GM23338 (cell line): ENCODE results near the gene ADAMTSL4. TPM values are rescaled to one million over a fixed set of nuclear protein-coding genes. Genes with fewer than 3 reads are reported as not detected.

Experiments used
- ATAC-seq: fragments of 200-7000 bp; cut with Tn5 transposase; 3 replicates; pipeline ENCODE4 v1.9.1; 2020
- DNase-seq: peaks from one replicate; pipeline ENCODE4 v3.0.0-alpha.2; 2015; ENCODE audit warnings: low spot score
- H2AFZ ChIP-seq: fragments of 200-600 bp; sonication (generic); 2 replicates; pipeline ENCODE4 v1.8.0; 2016; ENCODE audit warnings: antibody characterized with exemption, mild to moderate bottlenecking, moderate library complexity
- H3F3A ChIP-seq: fragments of 200-600 bp; sonication (generic); replicated peaks from 2 replicates; pipeline ENCODE4 v1.8.0; 2017; ENCODE audit warnings: antibody characterized with exemption, mixed run types, low read depth
- H3K27ac ChIP-seq: fragments of 200-600 bp; sonication (generic); 2 replicates; pipeline ENCODE4 v1.6.1; 2016; ENCODE audit warnings: low read depth
- H3K27me3 ChIP-seq: fragments of 200-600 bp; sonication (generic); 2 replicates; pipeline ENCODE4 v1.8.0; 2016; ENCODE audit warnings: mild to moderate bottlenecking, mixed run types, moderate library complexity; ENCODE audit not compliant: insufficient read depth
- H3K36me3 ChIP-seq: fragments of 200-600 bp; sonication (generic); 2 replicates; pipeline ENCODE4 v1.8.0; 2016; ENCODE audit warnings: mild to moderate bottlenecking; ENCODE audit not compliant: insufficient read depth
- H3K4me1 ChIP-seq: fragments of 200-600 bp; sonication (generic); 2 replicates; pipeline ENCODE4 v1.8.0; 2016; ENCODE audit warnings: mild to moderate bottlenecking, moderate library complexity; ENCODE audit not compliant: insufficient read depth
- H3K4me2 ChIP-seq: fragments of 200-600 bp; sonication (generic); 2 replicates; pipeline ENCODE4 v1.7.1; 2017; ENCODE audit warnings: mixed run types
- H3K4me3 ChIP-seq: fragments of 200-600 bp; sonication (generic); 2 replicates; pipeline ENCODE4 v1.6.1; 2016; ENCODE audit warnings: mixed run types
- H3K79me2 ChIP-seq: fragments of 200-600 bp; sonication (generic); replicated peaks from 2 replicates; pipeline ENCODE4 v1.8.0; 2017; ENCODE audit warnings: mild to moderate bottlenecking; ENCODE audit not compliant: insufficient read depth
- H3K9me2 ChIP-seq: fragments of 200-600 bp; sonication (generic); 2 replicates; pipeline ENCODE4 v1.8.0; 2017; ENCODE audit not compliant: insufficient read depth
- H4K20me1 ChIP-seq: fragments of 200-600 bp; sonication (generic); replicated peaks from 2 replicates; pipeline ENCODE4 v1.8.0; 2017; ENCODE audit warnings: mild to moderate bottlenecking; ENCODE audit not compliant: insufficient read depth
- H3K27ac Mint-ChIP-seq: 2 replicates; pipeline ENCODE4 v1.8.0; 2020; ENCODE audit warnings: inconsistent platforms, mild to moderate bottlenecking, moderate library complexity, mixed read lengths
- H3K27me3 Mint-ChIP-seq: 3 replicates; pipeline ENCODE4 v1.8.0; 2022; ENCODE audit warnings: low read depth, mild to moderate bottlenecking, moderate library complexity, mixed read lengths, inconsistent platforms; ENCODE audit not compliant: insufficient read depth, poor library complexity
- H3K36me3 Mint-ChIP-seq: 3 replicates; pipeline ENCODE4 v1.8.0; 2021; ENCODE audit warnings: low read depth, mild to moderate bottlenecking, inconsistent platforms, moderate library complexity, mixed read lengths
- H3K4me1 Mint-ChIP-seq: 3 replicates; pipeline ENCODE4 v1.8.0; 2020; ENCODE audit warnings: mild to moderate bottlenecking, inconsistent platforms, mixed read lengths
- H3K4me3 Mint-ChIP-seq: 3 replicates; pipeline ENCODE4 v1.8.0; 2021; ENCODE audit warnings: moderate library complexity, mild to moderate bottlenecking, inconsistent platforms, mixed read lengths
- H3K9me3 Mint-ChIP-seq: 3 replicates; pipeline ENCODE4 v1.8.0; 2020; ENCODE audit warnings: moderate library complexity, mild to moderate bottlenecking, inconsistent platforms, mixed read lengths
- CREB1 ChIP-seq: fragments of 250-450 bp; sonication (Bioruptor Pico); IDR thresholded peaks from 2 replicates; pipeline ENCODE4 v1.5.0; 2020; ENCODE audit warnings: low read depth, mild to moderate bottlenecking, moderate library complexity
- EZH2 ChIP-seq: fragments of 200-600 bp; sonication (generic); IDR thresholded peaks from one replicate; pipeline ENCODE4 v1.8.0; 2017; ENCODE audit warnings: antibody characterized with exemption, mild to moderate bottlenecking, low read depth; ENCODE audit not compliant: unreplicated experiment
- JUNB ChIP-seq: IDR thresholded peaks from one replicate; pipeline ENCODE4 v1.6.1; 2016; ENCODE audit warnings: antibody characterized with exemption; ENCODE audit not compliant: unreplicated experiment
- NANOG ChIP-seq: IDR thresholded peaks from 2 replicates; pipeline ENCODE4 v1.6.1; 2016; ENCODE audit warnings: antibody characterized with exemption, borderline replicate concordance
- POLR2AphosphoS5 ChIP-seq: IDR thresholded peaks from 2 replicates; pipeline ENCODE4 v1.6.1; 2016; ENCODE audit warnings: antibody characterized with exemption, low read depth
- STAT1 ChIP-seq: IDR thresholded peaks from one replicate; pipeline ENCODE4 v1.6.1; 2016; ENCODE audit warnings: antibody characterized with exemption; ENCODE audit not compliant: unreplicated experiment
- ZNF114 ChIP-seq: fragments of 250-450 bp; sonication (Bioruptor Pico); IDR thresholded peaks from 2 replicates; pipeline ENCODE4 v1.5.0; 2020; ENCODE audit warnings: mild to moderate bottlenecking, moderate library complexity
- polyA plus RNA-seq: library from polyadenylated mRNA; unstranded; fragments of >200 nt; fragmentation: Nextera tagmentation; extraction: Ambion mirVana; gene quantifications from 2 replicates; pipeline ENCODE4 v1.2.1, GENCODE V29; 2016
- total RNA-seq: library from RNA; depleted of rRNA; stranded (reverse); fragments of >200 nt; shearing (Covaris generic); gene quantifications from 2 replicates; pipeline ENCODE4 v1.2.3, GENCODE V29; 2014
- TF ChIP-seq, protein P1 (sequence below): IDR thresholded peaks from 2 replicates; pipeline ENCODE4 v1.6.1; 2016; ENCODE audit warnings: antibody characterized with exemption
- TF ChIP-seq, protein P2 (sequence below), 2 experiments: fragments of 200-600 bp in 1 of 2; sonication (generic) in 1 of 2; conservative IDR thresholded peaks; 2 replicates each; pipeline versions ENCODE4 v1.5.1 to v1.6.1; 2016 to 2017; ENCODE audit warnings: antibody characterized with exemption in 2 of 2, low read depth in 2 of 2, mild to moderate bottlenecking in 2 of 2, moderate library complexity in 1 of 2
- TF ChIP-seq, protein P3 (sequence below): IDR thresholded peaks from one replicate; pipeline ENCODE4 v1.6.1; 2018; ENCODE audit warnings: antibody characterized with exemption; ENCODE audit not compliant: unreplicated experiment

The ADAMTSL4 gene
- total and polyA plus RNA-seq, 2 experiments from 2014 or later = 5.3 to 5.8 TPM

DNA sequence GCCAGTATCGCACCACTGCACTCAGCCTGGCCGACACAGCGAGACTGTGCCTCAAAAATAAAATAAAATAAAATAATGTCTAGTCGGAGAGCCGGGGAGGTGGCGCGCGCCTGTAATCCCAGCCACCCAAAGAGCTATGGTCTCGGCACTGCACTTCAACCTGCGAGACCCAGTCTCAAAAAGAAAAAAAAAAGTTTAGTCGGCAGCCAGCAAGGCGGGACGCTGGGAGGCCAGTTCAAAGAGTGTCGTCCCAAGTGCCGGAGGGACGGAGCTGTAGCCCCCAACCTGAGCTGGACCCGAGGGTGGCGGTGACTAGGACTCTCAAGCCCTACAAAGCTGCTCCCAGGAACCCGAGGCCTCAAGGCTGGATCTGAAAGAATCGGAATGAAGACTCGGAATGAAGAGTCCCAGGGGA lies 34.3 kb upstream of the ADAMTSL4 start (continued):
- TF ChIP-seq, protein P1, sequence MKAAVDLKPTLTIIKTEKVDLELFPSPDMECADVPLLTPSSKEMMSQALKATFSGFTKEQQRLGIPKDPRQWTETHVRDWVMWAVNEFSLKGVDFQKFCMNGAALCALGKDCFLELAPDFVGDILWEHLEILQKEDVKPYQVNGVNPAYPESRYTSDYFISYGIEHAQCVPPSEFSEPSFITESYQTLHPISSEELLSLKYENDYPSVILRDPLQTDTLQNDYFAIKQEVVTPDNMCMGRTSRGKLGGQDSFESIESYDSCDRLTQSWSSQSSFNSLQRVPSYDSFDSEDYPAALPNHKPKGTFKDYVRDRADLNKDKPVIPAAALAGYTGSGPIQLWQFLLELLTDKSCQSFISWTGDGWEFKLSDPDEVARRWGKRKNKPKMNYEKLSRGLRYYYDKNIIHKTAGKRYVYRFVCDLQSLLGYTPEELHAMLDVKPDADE = no peak
- no peak for TF ChIP-seq ZNF114

DNA sequence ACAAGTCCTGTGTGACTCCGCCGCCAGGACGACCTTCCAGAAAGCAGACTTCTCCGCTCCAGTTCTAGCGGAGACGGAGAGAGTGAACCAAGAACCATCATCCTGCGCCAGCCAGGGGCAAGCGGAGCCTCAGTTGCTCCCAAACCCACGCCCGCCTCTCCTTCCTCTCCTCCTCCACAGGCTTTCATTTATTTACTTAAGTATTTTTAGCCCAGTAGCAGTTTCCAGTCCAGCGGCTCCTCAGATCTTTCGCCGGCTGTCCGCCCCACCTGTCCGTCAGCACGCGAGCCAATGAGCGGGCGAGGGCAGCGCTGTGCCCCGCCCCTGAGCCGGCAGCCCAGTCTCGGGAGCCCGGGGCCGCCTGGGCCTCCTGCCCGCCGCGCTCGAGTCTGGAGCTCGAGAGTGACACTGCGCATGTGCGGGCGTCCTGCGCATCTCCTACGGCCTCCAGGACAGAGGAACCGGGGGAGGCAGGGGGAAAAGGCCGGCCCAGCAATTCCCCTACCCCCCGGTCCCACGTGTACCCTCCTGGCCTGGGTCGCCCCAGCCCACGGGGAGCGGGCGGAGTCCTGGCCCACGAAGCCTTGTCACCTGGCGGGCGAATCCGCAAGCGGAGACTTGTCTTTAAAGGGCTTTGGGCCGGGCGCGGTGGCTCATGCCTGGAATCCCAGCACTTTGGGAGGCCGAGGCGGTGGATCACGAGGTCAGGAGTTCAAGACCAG lies 33.7 kb upstream of the ADAMTSL4 start, which contains the start of gene FALEC:
FALEC (plus strand) TSS at position 425 of the 722 bp plus-strand sequence.
- Histone ChIP-seq H3K9me2 (no peaks in the 10 kb centered on the region), H3K27ac (peak within 1 kb of the TSS; percentile 46), H4K20me1 (no peaks in the 10 kb centered on the region), H3K36me3 (no peaks in the 10 kb centered on the region), H3K27me3 (no peaks in the 10 kb centered on the region), H3K79me2 (no peaks in the 10 kb centered on the region), H3K4me2 (peak within 1 kb of the TSS; percentile 91), H3K4me1 (peaks cover 7% of the 10 kb centered on the region; the same call in 1 of the 2 replicates), H3K4me3 (peak within 1 kb of the TSS; percentile 81), H2AFZ (peak within 1 kb of the TSS; percentile 93), H3F3A (0 out of 2 replicates have a peak, but pooled peaks cover 17% of the 10 kb centered on the region)
- H3K4me3 Mint-ChIP-seq = peak within 1 kb of the TSS; percentile 91
- DNase-seq = peak; percentile 98
- H3K27me3 Mint-ChIP-seq = peaks cover 20% of the 10 kb centered on the region
- H3K4me1 Mint-ChIP-seq = peaks cover 8% of the 10 kb centered on the region
- no peaks in the 10 kb centered on the region; the same call in 2 of the 3 replicates for H3K9me3 Mint-ChIP-seq
- ATAC-seq = peak; percentile 96
- peaks cover 6% of the 10 kb centered on the region; the same call in 1 of the 3 replicates for H3K36me3 Mint-ChIP-seq
- H3K27ac Mint-ChIP-seq = peak within 1 kb of the TSS; percentile 91
- TF ChIP-seq STAT1 (no peak), POLR2AphosphoS5 (peak; percentile 65), JUNB (no peak), EZH2 (no peak), CREB1 (CRISPR knock-in tag) (peak; percentile 36; the same call in 1 of the 2 replicates), NANOG (no peak)
- TF ChIP-seq, protein P2, sequence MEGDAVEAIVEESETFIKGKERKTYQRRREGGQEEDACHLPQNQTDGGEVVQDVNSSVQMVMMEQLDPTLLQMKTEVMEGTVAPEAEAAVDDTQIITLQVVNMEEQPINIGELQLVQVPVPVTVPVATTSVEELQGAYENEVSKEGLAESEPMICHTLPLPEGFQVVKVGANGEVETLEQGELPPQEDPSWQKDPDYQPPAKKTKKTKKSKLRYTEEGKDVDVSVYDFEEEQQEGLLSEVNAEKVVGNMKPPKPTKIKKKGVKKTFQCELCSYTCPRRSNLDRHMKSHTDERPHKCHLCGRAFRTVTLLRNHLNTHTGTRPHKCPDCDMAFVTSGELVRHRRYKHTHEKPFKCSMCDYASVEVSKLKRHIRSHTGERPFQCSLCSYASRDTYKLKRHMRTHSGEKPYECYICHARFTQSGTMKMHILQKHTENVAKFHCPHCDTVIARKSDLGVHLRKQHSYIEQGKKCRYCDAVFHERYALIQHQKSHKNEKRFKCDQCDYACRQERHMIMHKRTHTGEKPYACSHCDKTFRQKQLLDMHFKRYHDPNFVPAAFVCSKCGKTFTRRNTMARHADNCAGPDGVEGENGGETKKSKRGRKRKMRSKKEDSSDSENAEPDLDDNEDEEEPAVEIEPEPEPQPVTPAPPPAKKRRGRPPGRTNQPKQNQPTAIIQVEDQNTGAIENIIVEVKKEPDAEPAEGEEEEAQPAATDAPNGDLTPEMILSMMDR (conservative IDR thresholded peaks at IDR 0.05; ENCODE audit: low read depth in 2 of 2) = no peak
- TF ChIP-seq, protein P3, sequence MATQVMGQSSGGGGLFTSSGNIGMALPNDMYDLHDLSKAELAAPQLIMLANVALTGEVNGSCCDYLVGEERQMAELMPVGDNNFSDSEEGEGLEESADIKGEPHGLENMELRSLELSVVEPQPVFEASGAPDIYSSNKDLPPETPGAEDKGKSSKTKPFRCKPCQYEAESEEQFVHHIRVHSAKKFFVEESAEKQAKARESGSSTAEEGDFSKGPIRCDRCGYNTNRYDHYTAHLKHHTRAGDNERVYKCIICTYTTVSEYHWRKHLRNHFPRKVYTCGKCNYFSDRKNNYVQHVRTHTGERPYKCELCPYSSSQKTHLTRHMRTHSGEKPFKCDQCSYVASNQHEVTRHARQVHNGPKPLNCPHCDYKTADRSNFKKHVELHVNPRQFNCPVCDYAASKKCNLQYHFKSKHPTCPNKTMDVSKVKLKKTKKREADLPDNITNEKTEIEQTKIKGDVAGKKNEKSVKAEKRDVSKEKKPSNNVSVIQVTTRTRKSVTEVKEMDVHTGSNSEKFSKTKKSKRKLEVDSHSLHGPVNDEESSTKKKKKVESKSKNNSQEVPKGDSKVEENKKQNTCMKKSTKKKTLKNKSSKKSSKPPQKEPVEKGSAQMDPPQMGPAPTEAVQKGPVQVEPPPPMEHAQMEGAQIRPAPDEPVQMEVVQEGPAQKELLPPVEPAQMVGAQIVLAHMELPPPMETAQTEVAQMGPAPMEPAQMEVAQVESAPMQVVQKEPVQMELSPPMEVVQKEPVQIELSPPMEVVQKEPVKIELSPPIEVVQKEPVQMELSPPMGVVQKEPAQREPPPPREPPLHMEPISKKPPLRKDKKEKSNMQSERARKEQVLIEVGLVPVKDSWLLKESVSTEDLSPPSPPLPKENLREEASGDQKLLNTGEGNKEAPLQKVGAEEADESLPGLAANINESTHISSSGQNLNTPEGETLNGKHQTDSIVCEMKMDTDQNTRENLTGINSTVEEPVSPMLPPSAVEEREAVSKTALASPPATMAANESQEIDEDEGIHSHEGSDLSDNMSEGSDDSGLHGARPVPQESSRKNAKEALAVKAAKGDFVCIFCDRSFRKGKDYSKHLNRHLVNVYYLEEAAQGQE = no peak
- TF ChIP-seq, protein P1 = no peak
